HG03139 (cell line): ENCODE results near the gene PCDH1.
A peak's percentile ranks its signal among the peaks of the same experiment; 100 is the strongest.
"Not testable (repeated sequence)": the region's sequence is repeated elsewhere in the genome, so short reads cannot be mapped to it uniquely, and the experiment has no call there.

ENCODE experiments used
- ATAC-seq: cut with Tn5 transposase; IDR thresholded peaks from one replicate; pipeline ENCODE4 v1.9.1; 2021; ENCODE audit not compliant: unreplicated experiment

PCDH1 gene

DNA sequence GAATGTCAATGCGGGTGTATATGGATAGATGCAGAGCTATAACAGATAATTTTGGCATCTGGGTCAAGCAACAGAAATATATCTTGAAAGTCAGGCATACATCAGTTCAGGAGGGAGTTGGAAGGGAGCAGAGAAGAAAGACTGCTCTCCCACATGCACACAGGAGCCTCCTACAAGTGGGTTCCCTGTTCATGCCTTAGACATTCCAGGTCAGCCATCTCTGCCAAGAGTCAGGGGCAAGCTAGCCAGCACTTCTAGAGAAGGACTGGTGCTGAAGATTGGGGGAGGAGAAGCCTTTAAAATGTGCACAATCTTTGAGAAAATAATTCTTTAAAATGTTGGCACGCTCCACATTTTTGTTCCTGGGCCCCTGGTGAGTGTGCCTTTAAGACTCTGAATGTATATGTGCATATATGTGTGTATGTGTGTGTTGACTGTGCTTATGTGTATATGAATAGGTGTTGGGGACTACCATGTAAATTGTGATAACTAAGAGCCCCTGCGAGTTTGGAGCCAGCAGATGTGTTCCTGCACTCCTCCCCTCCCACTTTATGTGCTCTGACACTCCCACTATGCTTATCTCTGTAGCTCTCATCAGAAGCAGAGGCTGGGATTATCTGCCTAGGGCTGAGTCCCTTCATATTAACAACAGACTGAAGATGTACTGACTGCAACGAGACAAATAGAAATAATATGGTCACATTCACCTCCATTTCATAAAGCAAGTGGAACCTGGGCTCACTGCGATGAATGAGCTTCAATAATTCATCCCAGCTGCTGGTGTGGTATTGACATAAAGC, 24.0 kb upstream of the PCDH1 start:
- ATAC-seq = no peak

DNA sequence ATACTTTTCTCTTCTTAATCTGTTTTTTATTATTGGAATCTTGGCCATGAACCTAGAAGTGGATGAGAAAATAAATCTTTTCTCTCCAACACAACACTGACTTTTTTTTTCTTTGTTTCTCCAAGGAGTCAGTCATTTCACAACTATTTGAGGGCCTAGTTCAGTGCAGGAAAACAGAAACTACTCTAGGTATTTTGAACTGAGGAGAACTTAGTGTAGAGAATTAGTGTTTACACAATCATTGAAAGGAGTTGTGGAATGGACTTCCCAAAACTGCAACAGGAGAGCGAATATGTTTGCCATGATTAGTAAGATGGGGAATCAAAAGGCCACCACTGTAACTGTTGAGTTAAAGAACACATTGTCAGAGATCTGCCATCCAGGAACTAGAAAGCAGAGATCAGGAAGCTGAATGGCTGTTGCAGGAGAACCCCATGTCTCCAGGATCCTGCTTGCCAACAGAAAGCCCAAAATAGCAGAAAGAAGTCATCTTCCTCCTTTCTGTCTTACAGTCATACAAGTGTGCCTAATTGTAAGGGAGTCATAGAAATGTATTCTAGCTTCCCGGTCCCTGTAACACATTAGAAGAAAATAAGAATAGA, 20.3 kb upstream of the PCDH1 start:
- no peak for ATAC-seq

DNA sequence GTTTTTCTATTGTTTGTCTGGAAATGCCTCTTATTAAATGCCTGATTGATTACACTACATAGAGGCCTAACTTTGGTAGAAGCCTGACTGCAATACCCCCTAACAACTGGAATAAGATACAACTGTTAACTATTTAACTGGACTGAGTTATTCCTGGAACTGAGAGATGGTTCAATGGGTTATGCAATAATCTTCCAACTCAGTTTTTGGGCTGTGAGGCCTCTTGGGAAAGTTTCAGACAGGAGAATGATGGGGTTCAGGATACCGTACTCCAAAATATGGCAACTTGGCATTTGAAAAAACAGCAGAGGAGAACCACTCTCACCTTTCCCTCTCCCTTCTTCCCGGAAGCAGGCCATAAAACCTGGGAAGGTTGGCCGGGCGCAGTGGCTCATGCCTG, 19.2 kb upstream of the PCDH1 start:
- ATAC-seq = no peak

DNA sequence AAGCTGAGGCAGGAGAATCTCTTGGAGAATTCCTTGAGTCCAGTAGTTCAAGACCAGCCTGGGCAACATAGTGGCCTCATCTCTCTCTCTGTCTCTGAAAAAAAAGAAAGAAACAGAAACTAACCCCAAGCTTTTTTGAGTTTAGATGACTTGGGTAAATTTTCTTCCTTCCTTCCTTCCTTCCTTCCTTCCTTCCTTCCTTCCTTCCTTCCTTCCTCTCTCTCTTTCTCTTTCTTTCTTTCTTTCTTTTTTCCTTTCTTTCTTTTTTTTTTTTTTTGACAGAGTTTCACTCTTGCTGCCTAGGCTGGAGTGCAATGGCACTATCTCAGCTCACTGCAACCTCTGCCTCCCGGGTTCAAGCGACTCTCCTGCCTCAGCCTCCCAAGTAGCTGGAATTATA, 12.2 kb upstream of the PCDH1 start:
- ATAC-seq = not testable (repeated sequence)

DNA sequence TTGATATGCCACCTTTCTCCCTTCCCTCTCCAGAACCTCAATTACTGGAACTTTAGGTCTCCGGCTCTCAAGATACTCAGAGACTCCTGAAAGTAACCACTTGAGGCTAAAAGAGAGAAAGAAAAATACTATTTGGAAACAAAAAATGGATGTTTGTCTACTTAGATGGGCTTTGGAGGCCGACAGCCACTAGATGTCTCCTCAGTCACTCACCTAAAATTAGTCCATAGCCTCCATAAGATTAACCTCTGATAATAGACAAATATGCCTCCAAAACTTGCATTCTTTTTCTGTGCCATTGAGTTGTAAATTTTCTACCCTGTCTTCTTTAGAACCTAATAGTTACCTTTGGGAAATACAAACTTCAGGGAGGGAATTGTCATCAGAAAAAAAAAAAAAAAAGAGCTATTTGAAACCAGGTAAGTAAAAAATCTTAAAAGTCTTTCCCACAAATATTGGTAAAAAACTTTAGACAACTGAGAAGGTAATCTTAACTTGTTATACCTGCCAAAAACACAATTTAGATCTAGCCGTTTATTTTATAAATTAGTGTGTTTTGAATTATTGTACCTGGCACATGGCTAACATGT, 11.2 kb upstream of the PCDH1 start:
- ATAC-seq = no peak

DNA sequence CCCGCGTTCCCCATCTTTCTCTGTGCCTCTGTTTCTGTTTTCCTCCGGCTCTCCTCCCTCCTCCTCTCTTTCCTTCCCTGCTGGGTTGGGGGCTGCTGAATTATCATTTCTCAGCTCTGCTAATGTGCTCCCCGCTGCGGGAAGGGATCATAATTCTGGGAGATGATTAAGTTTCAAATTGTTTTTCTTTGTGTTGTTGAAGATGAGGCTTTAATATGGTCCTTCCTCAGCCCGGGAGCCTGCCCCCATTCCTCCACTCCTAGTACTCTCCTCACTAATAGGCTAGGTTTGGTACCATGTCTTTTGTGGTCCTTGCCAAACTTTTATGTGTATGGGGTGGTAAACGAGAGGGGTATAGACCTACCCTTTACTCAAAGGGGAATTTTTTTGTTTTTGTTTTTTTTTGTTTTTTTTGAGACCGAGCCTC, 5.7 kb upstream of the PCDH1 start:
- ATAC-seq = no peak

DNA sequence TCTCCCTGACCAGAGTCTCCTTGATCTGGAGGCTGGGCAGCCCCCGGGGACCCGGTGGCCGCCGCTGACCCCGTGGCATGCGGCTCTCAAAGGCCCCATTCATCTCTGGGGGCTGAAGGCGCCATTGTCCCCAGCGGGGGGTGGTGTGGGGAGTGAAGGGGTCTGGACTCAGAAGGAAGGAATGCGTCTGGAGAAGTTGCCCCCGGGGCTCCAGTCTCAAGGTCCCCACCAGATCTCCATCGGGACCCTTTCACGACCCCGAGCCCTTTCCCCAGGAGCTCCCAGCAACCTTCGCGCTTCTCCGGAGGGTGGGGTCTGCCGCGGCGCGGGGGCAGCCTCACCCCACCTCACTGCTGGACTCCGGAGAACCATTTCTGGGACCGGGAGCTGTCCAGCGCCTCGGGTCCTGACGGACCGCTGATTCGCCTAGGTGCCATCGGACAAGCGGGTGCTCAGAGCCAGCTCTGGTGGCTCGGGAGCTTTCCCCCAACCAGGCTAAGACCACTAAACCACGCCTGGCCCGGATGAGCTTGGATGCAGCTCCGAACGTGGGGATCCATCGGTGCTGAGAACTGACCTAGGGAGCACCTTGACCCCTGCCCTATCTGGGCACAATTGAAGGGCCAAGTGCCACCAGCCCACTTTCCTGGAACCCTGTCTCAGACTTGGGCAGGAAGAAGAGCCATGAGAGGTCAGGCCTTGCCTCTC, 5.1 kb upstream of the PCDH1 start:
- ATAC-seq = no peak

DNA sequence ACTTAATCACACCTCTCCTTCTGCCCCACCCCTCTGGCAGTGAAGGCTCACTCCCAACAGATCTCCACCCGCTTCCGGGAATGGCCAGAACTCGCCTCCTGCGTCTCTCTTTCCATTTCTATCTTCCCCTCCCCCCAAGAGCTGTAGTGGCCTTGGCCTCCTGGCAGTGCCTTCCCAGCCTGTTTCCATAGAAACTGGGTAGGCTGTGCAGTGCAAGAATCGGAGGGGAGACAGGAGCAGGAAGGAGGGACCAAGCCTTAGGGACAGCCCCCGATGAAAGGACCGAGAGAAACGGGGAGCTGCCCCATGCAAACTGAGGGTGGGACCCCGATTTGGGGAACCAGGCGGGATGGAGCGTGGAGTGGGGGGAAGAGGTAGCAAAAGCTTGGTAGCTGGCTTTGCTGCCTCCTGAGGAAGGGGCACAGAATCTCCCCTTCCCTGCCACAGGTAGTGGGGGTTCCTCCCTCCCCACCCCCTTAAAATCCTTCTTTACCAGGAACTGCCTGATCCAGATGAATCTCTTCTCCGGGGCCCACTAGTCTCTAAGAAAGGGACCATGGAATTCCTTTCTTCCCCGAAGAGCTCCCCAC, 4.5 kb upstream of the PCDH1 start:
- ATAC-seq = no peak

DNA sequence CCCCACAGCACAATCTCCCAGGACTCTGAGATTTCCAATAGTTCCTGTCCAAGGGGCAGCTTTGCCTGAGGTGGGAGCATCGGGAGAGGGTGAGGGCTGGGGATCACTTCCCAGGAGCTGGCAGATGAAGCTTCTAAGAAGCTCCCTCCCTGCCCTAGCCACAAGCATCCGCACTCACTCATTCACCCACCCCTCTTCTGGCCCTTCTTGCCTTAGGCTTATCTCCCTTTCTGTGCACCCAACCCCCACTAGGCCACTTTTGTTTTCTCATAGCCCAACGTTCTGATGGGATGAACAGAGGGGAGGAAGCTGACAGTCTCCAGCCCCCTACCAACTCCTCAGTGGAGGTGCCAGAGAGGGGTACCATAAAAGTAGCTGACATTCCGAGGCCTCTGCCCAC, 3.7 kb upstream of the PCDH1 start:
- ATAC-seq = no peak

DNA sequence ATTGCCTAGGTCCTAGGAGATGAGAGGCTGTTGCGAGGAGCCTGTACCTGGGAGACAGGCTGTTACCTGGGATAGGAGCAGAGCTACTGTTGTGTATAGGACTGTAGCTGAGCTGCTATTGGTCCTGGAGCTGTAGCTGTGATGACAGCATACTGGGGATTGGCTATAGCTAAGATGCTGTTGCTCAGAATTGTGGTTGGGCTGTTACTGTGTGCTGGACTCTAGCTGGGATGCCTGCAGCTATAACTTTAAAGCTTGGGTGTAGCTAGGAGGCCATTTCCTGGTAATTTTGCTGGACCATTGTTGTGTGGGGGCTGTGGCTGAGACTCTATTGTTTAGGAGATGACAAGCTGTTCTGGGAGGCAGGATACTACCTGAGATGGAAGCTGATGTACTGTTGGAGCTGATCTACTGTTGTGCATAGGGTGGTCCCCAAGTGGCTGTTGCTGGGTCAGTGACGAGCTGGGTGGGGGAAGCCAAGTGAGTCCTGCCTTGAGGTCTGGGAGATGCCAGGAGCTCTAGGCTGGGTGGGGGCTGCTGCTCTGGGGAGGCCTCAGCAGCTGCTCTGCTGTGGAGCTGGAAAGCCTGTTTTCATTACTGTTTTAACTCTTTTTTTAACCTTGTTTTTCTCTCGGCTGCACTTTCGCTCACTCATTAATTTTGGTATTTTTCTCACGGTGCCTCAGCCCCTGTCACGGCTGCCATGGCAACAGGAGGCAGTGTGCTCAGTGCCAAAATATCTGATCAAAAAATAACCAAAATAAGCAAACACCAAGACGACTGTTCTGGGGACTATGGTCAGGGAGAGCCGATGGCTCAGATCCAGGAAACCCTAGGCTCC, 3.0 kb upstream of the PCDH1 start:
- no peak for ATAC-seq

DNA sequence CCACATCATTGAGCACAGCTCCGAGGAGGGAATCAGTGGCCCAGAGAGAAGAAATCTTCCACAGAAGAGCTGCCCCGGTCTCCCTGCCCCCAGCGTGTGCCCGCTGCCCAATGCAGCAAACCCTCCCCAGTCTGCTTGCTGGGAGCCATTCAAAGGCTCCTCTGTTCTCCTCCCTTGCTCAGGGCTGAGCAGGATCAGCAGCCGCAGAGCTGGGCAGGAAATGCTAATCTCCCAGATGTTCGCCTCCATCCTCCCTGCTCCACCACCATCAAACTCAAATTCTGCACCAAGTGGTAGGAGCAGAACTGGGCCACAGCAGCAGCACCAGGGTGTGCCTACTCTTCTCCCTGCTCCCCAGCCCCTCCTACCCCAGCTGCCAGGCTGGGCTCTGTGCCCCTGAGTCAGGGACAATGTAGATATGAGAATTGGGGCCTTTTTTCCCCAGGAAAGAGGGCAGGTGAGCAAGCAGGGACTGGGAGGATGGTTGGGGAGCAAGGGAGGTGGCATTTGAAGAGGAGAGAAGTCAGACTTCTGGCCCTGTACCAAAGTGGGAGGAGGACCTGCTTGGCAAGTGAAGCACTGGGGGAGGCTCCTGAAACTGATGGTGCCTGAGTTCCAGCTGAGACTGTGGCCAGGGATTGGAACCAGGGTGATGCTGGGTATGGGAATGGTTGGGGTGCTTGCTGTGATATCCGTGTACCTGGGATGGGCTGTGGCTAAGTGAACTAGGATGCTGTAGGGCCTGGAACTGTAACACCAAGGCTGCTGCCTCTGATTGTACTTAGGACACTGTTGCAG, 1.9 kb upstream of the PCDH1 start:
- no peak for ATAC-seq

DNA sequence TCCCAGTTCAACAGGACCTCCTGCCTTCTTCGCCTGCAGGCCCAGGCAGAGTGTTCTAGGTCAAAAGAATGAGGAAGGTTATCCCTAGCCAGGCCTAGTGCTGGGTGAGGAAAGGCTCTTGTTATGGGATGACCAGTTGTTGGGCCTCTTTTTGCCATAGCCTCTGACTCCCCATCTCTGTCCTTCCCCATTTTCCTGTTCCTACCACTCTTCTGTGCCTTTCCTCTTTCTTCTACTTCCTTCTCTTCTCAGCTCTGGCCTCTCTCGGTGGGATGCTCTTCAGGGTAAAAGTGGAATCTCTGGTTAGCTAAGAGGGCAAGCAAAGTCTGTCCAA, 1.2 kb upstream of the PCDH1 start:
- no peak for ATAC-seq

DNA sequence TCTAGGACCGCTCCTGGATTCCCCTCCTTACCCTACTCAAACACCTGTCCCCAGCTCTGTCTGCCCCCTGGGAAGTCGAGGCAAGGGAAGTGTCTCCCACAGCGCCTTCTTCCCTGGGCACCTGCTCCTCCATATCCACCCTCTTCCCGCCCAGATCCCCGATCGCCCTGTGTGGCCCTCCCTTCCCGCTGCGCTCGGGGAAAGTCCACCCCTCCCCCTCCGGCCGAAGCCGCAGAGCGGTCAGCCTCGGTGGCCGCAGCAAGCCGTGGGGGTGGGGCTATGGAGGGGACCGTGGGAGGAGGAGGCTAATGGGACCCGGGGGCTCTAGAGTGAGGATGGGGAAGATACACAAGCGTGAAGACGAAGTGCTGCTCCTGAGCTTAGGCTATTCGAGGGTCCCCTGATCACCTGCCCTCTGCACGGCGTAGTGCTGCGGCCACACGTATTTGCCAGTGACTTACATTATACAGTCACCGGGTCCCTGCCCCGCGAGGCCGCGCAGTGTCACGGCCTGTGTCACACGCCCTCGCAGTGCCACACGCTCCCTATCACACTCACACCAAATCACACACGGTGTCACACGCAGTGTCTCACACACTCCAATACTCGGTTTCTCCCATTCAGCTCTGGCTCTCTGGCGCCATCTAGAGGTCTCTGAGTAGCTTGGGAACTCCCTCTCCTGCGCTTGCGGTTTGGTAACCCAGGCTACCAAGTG, 658 bp upstream of the PCDH1 start:
- ATAC-seq = peak; percentile 82

DNA sequence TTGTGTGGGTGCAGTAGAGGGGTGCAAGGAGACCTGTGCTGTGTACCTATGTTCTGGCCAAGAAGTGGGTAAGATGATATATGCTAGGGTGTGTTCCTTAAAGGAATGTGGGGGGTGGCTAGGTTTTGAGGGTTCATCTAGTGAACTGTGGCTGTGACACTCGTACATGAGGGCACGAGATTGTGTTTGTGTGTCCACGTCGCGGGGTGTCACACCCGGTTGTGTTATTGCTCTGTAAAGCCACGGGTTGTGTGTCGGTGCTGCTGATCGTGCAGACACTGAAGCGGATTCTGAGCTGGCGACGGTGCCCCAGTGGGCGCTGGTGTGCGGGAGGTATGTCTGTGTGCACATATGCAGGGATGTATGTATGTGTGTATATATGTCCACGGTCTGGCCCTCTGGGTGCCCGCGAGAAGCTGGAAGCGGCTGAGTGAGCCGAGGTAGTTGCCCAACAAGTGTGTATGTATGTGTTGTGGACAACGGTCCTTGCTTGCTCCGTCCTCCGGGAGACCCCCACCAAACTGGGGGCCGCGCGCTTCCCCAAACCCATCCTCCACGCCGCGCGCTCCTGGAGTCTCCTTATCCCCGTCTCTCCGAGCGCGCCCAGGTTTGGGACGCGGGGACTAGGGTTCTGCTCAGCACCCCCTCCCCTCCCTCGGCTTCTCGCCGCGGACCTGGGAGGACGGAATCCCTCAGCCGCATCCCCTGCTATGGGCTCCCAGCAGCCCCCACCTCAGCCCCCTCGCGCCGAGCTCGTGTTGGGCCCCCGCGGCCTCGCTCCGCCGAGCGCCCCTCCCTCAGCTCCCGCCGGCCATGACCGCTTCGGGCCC, 639 bp downstream of the PCDH1 start:
- ATAC-seq = no peak

DNA sequence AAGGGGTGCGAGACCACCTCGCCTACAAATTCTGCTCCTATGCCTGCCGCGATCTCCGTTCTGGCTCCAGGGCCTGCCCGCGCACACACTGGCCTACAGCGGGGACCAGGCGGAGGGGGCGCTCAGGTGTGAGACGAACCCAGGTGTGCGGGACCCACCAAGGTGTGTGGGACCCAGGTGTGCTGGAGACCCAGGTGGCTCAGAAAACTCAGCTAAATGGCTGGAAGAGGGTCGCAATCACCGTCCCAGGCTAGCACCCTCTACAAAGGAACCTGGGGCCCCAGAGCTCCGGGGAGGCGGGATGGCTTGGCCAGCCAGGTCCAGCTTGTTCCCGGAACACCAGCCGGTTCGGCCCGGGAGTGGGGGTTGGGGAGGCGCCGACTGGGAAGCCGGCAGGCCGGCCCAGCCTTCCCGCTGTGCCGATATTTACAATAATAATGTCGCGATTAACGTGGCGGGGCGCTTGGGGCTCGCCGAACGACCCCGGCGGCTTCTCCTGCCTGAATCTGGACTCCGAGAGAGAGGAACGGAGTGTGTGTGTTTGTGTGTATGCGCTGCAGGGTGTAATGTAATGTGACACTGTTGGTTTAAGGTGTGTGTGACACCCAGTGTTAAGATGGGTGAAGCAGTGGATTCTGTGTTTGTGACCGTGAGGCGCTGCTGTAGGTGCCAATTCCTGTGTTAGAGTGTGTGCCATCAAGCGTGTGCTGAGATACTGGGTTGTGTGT, 1.4 kb downstream of the PCDH1 start:
- ATAC-seq = no peak

DNA sequence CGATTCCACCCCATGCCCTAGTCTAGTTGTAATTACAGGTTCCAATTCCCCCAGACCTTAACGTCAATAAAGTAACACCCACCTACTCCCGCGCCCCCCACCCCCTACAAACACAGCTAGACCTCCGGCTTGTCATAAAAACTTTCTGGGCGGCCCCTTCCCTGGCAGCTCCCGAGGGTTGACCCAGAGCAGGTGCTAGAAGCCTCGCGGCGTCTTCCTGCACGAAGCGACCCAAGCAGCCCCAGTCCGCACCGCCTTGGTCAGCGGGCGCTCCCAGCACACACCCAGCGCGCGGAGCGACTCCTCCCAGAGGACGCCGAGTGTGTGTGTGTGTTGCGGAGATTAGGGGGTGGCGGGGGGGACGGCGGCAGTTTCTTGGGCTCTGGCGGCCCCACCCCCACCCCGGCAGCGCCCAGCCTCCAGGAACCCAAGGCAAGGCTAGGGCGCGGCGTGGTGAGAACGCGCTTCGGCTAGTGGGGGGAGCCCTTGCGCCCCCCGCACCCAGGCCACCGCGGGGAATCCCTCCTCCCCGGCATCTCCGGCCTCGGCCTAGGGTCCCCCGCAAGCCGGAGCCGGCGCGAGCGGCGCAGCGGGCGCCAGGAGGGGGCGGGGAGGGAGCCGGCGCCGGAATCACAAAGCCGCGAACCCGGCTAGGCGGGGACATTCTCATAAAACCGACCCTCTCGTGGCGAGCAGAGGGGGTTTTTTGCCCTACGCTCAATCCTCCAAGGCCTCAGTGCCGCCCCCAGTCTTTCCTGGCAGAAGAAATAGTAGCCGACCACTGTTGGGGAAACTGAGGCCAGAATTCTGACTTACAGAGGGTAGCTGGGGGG, 2.2 kb downstream of the PCDH1 start:
- no peak for ATAC-seq
